Skin epidermis (tissue), 12 donors: Measurements from ENCODE around the gene USH2A.

Source experiments
- H3K27ac ChIP-seq, 21 experiments: fragments of 200-600 bp; sonication (generic) in 11 of 21; one replicate each; pipeline ENCODE4 v1.5.0; 2020; ENCODE audit warnings: mild to moderate bottlenecking in 3 of 21, inconsistent platforms in 2 of 21, moderate library complexity in 2 of 21
- H3K4me3 ChIP-seq, 7 experiments: fragments of 200-600 bp; sonication (generic) in 2 of 7; one replicate each; pipeline ENCODE4 v1.5.0; 2020; ENCODE audit warnings: inconsistent platforms in 2 of 7, mild to moderate bottlenecking in 2 of 7, moderate library complexity in 1 of 7

USH2A gene

DNA sequence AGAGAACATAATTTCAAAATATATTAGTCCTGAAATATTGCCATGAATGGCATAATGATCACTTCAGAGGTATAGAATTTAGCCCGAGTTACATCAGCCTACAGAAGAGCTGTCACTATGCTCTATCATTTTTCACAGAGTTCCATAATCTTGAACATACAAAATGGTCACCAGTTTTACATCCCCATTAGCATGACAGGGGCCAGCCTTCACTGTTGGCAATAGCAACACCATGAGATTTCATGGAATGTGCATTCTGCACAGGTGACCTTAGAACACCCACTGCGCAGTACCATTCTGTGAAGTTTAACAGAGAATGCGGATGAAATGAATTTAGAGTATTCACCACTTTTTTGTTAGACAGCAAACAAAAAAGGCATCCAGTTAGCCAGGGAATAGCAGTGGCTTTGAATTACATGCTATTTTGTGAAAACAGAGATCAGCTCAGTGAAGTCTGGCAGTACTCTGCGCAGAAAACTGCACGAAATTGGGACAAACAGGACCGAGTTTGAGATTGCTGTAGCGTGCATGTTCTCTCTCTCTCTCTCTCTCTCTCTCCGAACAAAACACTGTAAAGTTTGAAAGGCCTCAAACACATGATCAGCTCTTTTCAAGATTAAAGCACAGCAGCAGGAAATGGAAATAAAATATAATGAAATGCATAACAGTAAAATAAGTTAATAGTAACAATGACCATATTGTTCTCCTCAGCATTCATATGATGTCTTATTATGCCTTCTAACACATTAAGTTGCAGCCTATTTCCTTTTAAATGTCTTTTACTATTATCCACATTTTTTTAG lies 349.3 kb downstream of the USH2A start:
- Histone ChIP-seq H3K27ac (no peak overlapping the region), H3K4me3 (no peak overlapping the region)

- no peak overlapping the region for H3K4me3 ChIP-seq
Measured at GRCh38 chr1:216071262-216071661, 352.0 kb downstream of the USH2A start.

GRCh38 chr1:216064643-216065042 lies 358.6 kb downstream of the USH2A start:
- Histone ChIP-seq H3K4me3 (no peak overlapping the region), H3K27ac (no peak overlapping the region)

More at GRCh38 chr1:216071262-216071661, 352.0 kb downstream of the USH2A start:
- H3K27ac ChIP-seq: no peak overlapping the region

GRCh38 chr1:216057947-216058346 lies 365.3 kb downstream of the USH2A start:
- Histone ChIP-seq H3K4me3 (no peak overlapping the region), H3K27ac (no peak overlapping the region)

GRCh38 chr1:216057063-216057462 lies 366.2 kb downstream of the USH2A start:
- no peak overlapping the region for H3K27ac ChIP-seq
- H3K4me3 ChIP-seq: no peak overlapping the region

DNA sequence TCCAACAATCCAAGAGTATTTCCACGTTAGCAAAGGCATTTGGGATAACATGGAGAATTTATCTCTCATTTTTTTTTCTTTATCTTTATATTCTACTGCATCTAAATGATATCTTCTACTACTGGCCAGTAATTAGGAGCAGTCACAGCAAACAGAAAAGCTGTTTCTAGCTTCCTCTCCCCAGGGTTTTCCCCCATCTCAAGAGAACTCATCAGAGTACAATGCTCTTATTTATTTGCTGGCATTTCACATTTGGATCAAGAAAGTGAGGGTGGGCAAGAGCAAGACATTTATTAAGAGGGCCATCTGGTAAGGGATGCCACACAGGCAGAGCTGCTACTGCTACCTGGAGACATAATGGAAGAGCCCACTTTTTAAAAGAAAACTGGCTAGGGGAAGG lies 368.2 kb downstream of the USH2A start:
- no peak overlapping the region for H3K4me3 ChIP-seq

DNA sequence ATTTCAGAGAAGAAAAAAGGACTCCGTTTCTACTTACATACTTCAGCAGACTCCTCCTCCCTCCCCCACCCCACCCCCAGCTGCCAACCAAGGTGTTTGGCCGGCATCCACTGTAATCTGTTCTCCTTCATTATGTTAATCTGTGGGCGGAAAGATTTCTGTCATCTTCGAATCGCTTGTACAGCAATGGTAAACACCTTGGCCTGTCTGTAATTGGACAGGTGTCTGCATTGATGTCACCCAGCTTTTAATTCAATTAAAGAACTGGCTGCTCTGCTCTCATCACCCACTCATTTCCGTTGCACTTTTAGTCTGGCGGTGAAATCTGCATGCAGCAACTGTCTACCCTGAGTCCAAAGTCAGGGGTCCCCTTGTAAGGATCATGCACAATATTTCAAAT lies 368.6 kb downstream of the USH2A start:
- H3K4me3 ChIP-seq: no peak overlapping the region
- H3K27ac ChIP-seq: no peak overlapping the region

More for the DNA sequence above, 368.2 kb downstream of the USH2A start:
- H3K27ac ChIP-seq: no peak overlapping the region

- Histone ChIP-seq H3K27ac (no peak overlapping the region), H3K4me3 (no peak overlapping the region)
Measured at GRCh38 chr1:216051071-216051470, 372.2 kb downstream of the USH2A start.

DNA sequence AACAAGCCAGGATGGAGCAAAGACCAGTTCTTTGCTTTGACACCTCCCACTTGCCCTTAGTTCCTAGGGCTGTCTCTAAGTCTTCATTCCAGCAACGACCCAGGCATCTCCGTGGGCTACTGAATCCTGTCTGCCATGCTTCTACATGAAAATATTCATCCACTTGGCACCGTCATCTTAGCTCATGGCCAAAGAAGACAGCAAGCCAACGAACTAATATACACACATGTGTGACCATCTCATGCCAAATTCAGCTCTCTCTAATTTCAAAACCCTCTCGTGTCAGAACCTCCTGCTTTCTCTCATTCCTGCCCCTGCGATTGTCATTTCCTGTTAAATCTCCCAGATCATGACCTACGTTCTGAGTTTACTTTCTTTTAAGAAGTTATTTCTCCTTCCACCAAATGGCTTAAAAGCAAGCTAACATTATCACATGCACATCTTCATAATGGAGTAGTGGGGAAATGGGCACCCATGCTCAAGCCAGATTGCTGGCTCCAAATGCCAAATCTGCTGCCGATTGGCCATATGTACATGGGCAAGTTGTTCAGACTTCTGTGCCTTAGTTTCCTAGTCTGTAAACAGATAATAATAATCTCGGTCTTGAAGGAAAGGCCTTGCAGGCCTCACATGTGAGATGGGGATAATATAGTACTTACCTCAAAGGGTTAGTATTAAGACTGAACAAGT lies 373.4 kb downstream of the USH2A start:
- no peak overlapping the region for H3K27ac ChIP-seq
- no peak overlapping the region for H3K4me3 ChIP-seq

GRCh38 chr1:216047811-216048572 lies 375.3 kb downstream of the USH2A start:
- H3K27ac ChIP-seq: no peak overlapping the region

GRCh38 chr1:216046336-216046735 lies 376.9 kb downstream of the USH2A start:
- H3K4me3 ChIP-seq: no peak overlapping the region
- H3K27ac ChIP-seq: no peak overlapping the region

More at GRCh38 chr1:216047811-216048572, 375.3 kb downstream of the USH2A start:
- no peak overlapping the region for H3K4me3 ChIP-seq

DNA sequence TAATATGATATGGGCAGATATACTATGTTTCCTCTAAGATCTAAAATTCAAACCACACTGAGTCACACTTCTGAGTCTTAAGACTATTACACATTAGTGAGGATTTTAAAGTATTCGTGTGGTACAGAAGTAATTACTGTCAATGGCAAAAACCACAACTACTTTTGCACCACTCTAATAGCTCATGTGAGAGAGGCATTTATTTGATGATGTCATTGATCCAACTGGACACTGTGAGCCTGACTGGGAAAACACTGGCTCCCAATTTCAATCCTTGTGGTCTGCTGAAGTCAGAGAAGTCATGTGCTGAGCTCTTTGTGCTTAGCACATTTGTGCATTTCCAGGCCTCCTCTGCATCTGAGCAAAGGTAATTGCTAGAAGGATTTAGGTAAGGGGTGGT lies 377.8 kb downstream of the USH2A start:
- H3K27ac ChIP-seq: no peak overlapping the region
- H3K4me3 ChIP-seq: no peak overlapping the region

- no peak overlapping the region for H3K4me3 ChIP-seq
- no peak overlapping the region for H3K27ac ChIP-seq
Measured at GRCh38 chr1:216044538-216044937, 378.7 kb downstream of the USH2A start.

- no peak overlapping the region for H3K27ac ChIP-seq
Measured at GRCh38 chr1:216034506-216034905, 388.7 kb downstream of the USH2A start.

DNA sequence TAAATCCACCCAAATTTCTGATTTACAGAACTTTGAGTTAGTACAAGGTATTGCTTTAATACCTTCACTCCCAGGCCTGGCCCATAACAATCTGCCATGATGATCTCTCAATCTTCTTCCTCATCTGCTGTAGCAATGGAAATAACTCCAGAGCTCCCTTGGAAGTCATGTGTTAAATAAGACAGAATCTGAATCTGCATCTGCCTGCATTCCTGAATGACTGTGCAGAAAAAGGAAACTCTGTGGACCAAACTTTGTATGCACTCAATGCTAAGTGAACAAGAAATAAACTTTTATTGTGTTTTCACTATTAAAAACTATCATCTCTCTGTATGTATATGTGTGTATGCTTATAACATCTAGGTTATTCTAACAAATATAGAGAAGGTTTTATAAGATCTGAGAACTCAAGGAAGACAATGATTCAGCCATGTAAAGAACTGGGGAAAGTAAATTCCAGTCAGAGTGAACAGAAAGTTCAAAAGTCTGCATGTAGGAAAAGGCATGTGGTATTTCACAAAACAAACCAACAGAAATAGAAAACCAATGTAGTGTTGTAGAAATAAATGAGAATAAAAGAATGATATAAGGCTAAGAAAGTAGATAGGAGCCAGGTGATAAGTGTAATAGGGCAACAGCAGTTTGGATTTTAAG lies 390.2 kb downstream of the USH2A start:
- Histone ChIP-seq H3K4me3 (no peak overlapping the region), H3K27ac (no peak overlapping the region)

More at GRCh38 chr1:216034506-216034905, 388.7 kb downstream of the USH2A start:
- H3K4me3 ChIP-seq: no peak overlapping the region

GRCh38 chr1:216032284-216032683 lies 391.0 kb downstream of the USH2A start:
- Histone ChIP-seq H3K4me3 (no peak overlapping the region), H3K27ac (no peak overlapping the region)

GRCh38 chr1:216028631-216029030 lies 394.6 kb downstream of the USH2A start:
- H3K27ac ChIP-seq: no peak overlapping the region
- no peak overlapping the region for H3K4me3 ChIP-seq

GRCh38 chr1:216024546-216024945 lies 398.7 kb downstream of the USH2A start:
- no peak overlapping the region for H3K4me3 ChIP-seq
- no peak overlapping the region for H3K27ac ChIP-seq

- H3K4me3 ChIP-seq: no peak overlapping the region
Measured at GRCh38 chr1:216020743-216021345, 402.4 kb downstream of the USH2A start.

DNA sequence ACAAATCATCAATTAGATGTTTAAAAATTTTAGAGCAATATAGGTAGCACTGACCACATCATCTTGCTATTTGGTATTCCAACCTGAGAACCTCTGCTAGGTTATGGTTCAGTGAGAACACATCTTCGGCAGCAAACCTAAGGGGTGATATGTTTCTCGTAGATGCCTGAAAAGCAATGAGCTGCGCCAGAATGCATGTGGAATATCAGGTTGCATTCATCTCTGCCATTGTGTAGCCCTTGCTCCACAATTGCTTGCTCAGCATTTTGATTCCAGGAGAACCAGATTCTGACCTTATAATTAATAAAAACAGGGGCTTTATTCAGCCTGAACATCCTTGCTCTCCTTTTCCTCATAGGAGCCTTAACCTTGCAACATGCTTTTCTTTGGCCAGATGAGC lies 408.1 kb downstream of the USH2A start:
- Histone ChIP-seq H3K27ac (no peak overlapping the region), H3K4me3 (no peak overlapping the region)

More at GRCh38 chr1:216020743-216021345, 402.4 kb downstream of the USH2A start:
- H3K27ac ChIP-seq: no peak overlapping the region
